Heart left ventricle (tissue), 16 donors: ENCODE results near the gene TSHZ1. TPM values are rescaled to one million over a fixed set of nuclear protein-coding genes. Genes with fewer than 3 reads are reported as not detected.
A peak's percentile ranks its signal among the peaks of the same experiment; 100 is the strongest.

Experiments used
- ATAC-seq, 4 donors: fragments of 200-7000 bp; cut with Tn5 transposase; one replicate each; pipeline ENCODE4 v1.9.1; 2020 to 2022; ENCODE audit warnings: moderate library complexity in 4 of 4, mild to moderate bottlenecking in 3 of 4, moderate number of reproducible peaks in 1 of 4
- DNase-seq, 5 donors: peaks; one replicate each; pipeline ENCODE4 v3.0.0-alpha.2; 2020
- H3K27ac ChIP-seq, 12 donors: fragments of 200-600 bp; sonication (generic) in 4 of 12; one replicate each; pipeline versions ENCODE4 v1.5.0 to v1.8.0; 2016 to 2022; ENCODE audit warnings: mild to moderate bottlenecking in 2 of 12
- H3K27me3 ChIP-seq, 9 donors: fragments of 200-600 bp; sonication (generic) in 2 of 9; one replicate each; pipeline versions ENCODE4 v1.5.1 to v1.8.0; 2016 to 2022; ENCODE audit warnings: mild to moderate bottlenecking in 3 of 9
- H3K36me3 ChIP-seq, 9 donors: fragments of 200-600 bp; sonication (generic) in 2 of 9; one replicate each; pipeline versions ENCODE4 v1.5.0 to v1.8.0; 2018 to 2022; ENCODE audit warnings: mild to moderate bottlenecking in 2 of 9
- H3K4me1 ChIP-seq, 12 donors: fragments of 200-600 bp; sonication (generic) in 4 of 12; one replicate each; pipeline versions ENCODE4 v1.5.0 to v1.8.0; 2016 to 2022; ENCODE audit warnings: mild to moderate bottlenecking in 3 of 12
- H3K4me3 ChIP-seq, 12 donors: fragments of 200-600 bp; sonication (generic) in 4 of 12; one replicate each; pipeline versions ENCODE4 v1.5.0 to v1.8.0; 2017 to 2022; ENCODE audit warnings: mild to moderate bottlenecking in 9 of 12, moderate library complexity in 4 of 12
- H3K9me3 ChIP-seq, 12 donors: fragments of 200-600 bp; sonication (generic) in 4 of 12; one replicate each; pipeline versions ENCODE4 v1.5.0 to v1.8.0; 2016 to 2022; ENCODE audit warnings: mild to moderate bottlenecking in 1 of 12
- POLR2A ChIP-seq, 2 donors: fragments of 450-650 bp; IDR thresholded peaks; one replicate each; pipeline ENCODE4 v1.6.1; 2017; ENCODE audit warnings: antibody characterized with exemption in 2 of 2, mild to moderate bottlenecking in 2 of 2, moderate library complexity in 2 of 2
- WGBS, 4 donors: extraction: QIAGEN DNeasy Blood & Tissue Kit in 2 of 4; methylation state at CpG; one replicate each; pipeline versions ENCODE4 v1.1.5 to v1.1.7; 2013 to 2018; 5-methylcytosine and 5-hydroxymethylcytosine counted together
- intact Hi-C, 10 donors: fragments of 100-400 bp; cut with DNase I; formaldehyde crosslinking; loops; one replicate each; pipeline versions ENCODE4 v1.11.1 to v1.14.2; 2022
- polyA plus RNA-seq, 2 donors: library from polyadenylated mRNA; stranded (reverse); fragments of 200-250 nt; gene quantifications; one replicate each; pipeline ENCODE4 v1.2.3, GENCODE V29; 2013
- total RNA-seq, 9 donors: library from RNA; depleted of rRNA in 2 of 9; stranded (reverse); fragments of >200 nt in 2 of 9; fragmentation: NEBNext Ultra II Directional in 3 of 9; extraction: Animal tissue kit (Norgen Biotek cat#: 25700) in 3 of 9; gene quantifications; one replicate each; pipeline versions ENCODE4 v1.1.0 to v1.2.4, GENCODE V29; 2016 to 2023
- TF ChIP-seq, protein P1 (sequence below), 12 donors: fragments of 200-600 bp; sonication (generic) in 4 of 12; IDR thresholded peaks; one replicate each; pipeline versions ENCODE4 v1.5.0 to v1.8.0; 2018 to 2022; ENCODE audit warnings: antibody characterized with exemption in 12 of 12, mild to moderate bottlenecking in 5 of 12
- donor health status: ischemic (EF 13 %, LVEDD 7.1; RV severe dilation, severe dysfunction).
- donor health status: healthy with polysubstance abuse.
- donor health status: DM: no; HTN: yes; CAD: no.
- donor health status: DM: no; HTN: no; CAD: no.
- donor health status: ischemic (EF 25% LVEDD 6.9; RV normal size, moderate dysfunction).
- donor health status: ischemic (EF 25% LVEDD 5.7; RV mildly dilated, moderate dysfunction).
- donor health status: healthy.
- donor health status: DM: yes; HTN: yes; CAD: no.
- donor health status: ischemic (EF 35%, LVEDD 5.7; RV mildly dilated, moderate dysfunction).
- donor health status: nonischemic (EF 11% LVEDD 7.7; RV severe dilation, severe dysfunction).
- donor health status: DM: yes; HTN: yes; CAD: no.
- donor health status: PGD.
- donor health status: ischemic (EF 29% LVEDD 5.4; RV normal size, mild dysfunction).
- donor health status: nonischemic (EF 23%, LVEDD 6.1; RV moderate dilation, normal function).

Gene TSHZ1
- total and polyA plus RNA-seq, 11 donors = 7.5 to 27.9 (median 19.2) TPM

DNA sequence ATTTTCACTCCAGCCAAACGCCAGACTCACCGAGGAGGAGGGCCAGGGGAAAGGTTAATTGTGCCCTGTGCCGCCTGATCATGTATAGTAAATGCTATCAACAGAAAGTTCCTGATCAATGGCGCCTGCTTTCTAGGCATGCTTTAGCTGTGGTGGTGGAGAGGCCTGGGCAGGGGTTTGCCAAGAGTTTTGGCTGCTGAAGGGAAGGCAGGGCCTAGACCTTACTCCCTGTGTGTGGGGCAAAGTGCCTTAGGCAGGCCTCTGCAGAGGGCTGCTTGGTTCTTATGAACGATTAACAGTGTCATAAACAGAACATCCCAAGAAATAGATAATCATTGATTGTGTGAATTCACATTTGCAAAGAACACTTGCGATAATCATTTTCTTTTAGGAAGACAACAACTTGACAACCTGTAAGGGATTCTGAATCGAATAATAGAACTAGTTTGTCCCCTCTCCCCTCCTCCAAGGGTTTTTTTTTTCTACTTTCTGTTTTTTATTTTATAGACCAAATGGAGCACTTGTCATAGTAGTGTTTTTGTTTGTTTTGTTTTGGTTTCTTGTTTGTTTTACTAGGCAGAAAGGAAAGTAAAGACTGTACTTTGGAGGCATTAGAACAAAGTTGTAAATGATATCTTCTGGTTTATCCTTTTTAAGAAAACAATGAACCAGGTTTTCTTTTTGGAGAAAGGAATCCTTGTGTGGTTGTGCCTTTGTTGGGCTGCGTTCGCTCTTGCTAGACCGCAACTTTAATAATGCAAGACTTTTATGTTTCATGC, 6.5 kb downstream of the TSHZ1 start:
- H3K4me3 ChIP-seq = no peak overlapping the region
- peak overlapping the region in 11 of 12 donors; percentile 6 to 91 (median 37) for H3K27ac ChIP-seq
- 87 to 95% (median 90%) methylated on average over 10 of the region's 10 CpGs for WGBS, 4 donors
- intact Hi-C loops = loop anchor here in 2 of 10 donors (5.0 to 10.0 kb wide), 2 partner anchors 50 to 172 kb away; no protein-coding TSS in a partner anchor
- H3K36me3 ChIP-seq = no peaks in the 10 kb centered on the region
- no peak for DNase-seq
- H3K4me1 ChIP-seq = peaks cover 22 to 94% (median 82%) of the 10 kb centered on the region in 12 donors
- H3K9me3 ChIP-seq = no peaks in the 10 kb centered on the region
- H3K27me3 ChIP-seq = no peaks in the 10 kb centered on the region
- TF ChIP-seq, protein P1, sequence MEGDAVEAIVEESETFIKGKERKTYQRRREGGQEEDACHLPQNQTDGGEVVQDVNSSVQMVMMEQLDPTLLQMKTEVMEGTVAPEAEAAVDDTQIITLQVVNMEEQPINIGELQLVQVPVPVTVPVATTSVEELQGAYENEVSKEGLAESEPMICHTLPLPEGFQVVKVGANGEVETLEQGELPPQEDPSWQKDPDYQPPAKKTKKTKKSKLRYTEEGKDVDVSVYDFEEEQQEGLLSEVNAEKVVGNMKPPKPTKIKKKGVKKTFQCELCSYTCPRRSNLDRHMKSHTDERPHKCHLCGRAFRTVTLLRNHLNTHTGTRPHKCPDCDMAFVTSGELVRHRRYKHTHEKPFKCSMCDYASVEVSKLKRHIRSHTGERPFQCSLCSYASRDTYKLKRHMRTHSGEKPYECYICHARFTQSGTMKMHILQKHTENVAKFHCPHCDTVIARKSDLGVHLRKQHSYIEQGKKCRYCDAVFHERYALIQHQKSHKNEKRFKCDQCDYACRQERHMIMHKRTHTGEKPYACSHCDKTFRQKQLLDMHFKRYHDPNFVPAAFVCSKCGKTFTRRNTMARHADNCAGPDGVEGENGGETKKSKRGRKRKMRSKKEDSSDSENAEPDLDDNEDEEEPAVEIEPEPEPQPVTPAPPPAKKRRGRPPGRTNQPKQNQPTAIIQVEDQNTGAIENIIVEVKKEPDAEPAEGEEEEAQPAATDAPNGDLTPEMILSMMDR (IDR thresholded peaks at IDR 0.05) = no peak
- no peak for TF ChIP-seq POLR2A (IDR thresholded peaks at IDR 0.05)
- peak in 2 of 4 donors; percentile 38 to 41 for ATAC-seq

DNA sequence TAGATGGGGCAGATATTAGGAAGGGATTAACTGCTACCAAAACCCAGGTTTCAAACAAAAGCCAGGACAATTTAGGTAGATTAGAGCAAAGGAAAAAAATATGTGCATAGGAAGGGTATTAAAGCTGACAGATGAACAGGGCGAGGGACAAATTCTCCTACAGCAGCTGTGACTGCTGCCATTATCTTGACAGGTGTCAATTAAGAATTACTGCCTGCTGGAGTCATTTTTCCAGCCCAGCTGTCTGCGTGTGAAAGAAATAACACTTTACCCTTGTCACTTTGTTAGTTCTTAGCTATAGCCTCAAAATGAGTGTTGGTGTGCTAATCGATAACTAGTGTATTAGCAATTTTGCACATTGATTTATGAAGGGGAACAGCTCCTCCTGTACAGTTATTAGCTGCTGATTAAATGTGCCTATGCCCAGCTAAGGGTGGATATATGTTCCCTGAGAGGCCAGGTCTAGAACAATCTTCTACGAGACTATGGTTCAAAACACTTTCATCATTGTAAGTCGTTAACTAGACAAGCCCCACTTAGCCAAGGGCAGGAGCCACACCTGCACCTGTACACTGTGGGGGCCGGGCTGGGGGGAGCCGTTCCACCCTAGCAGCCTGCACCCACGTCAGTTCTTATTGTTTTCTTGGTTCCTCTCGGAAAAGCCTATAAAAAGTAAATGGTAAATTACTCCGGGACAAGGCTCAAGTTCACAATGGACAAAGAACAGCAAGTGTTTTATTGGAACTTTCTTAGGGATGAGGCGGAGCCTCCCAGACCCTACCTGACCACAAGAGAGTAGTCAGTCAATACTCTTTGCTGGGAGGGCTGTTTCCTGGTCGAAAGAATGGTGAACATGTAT, 7.7 kb downstream of the TSHZ1 start:
- H3K36me3 ChIP-seq = no peaks in the 10 kb centered on the region
- peak in 2 of 4 donors; percentile 32 to 72 for ATAC-seq

DNA sequence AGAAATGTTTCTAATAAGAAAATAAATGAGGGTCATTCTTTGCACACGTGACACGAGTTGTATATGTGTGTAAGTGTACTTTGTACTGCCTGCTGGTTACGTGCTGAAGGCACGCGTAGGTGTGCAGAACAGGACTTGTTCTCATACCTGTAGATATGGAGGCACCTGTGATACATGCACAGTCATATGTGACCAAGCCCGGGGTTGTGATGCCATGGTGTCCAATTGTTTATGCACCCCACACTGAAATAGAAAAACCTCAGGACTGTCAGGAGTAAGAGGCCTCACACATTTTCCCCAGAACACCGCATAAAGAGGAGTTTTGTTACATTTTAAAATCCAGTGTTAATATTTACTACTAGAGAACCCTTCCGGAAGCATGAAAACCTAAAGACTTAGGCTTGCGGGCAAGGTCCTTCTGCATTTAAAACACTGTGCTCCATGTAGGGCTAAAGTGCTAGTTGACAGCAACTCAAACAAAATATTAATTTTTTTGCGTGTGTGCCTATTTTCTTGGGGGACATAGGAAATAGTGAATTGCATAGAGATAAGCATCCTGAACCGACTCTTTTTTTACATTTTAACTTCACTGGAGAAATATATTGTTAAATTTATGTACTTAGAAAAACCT, 9.3 kb downstream of the TSHZ1 start:
- Histone ChIP-seq H3K4me3 (no peak overlapping the region), H3K4me1 (peaks cover 15 to 85% (median 66%) of the 10 kb centered on the region in 12 donors), H3K27ac (peak overlapping the region in 4 of 12 donors; percentile 2 to 66 (median 44)), H3K9me3 (no peaks in the 10 kb centered on the region), H3K36me3 (no peaks in the 10 kb centered on the region), H3K27me3 (no peaks in the 10 kb centered on the region)
- no peak for ATAC-seq
- DNase-seq = no peak
- intact Hi-C loops = loop anchor here in 2 of 10 donors (5.0 to 10.0 kb wide), 2 partner anchors 47 to 175 kb away; no protein-coding TSS in a partner anchor
- no peak for TF ChIP-seq POLR2A (IDR thresholded peaks at IDR 0.05)
- TF ChIP-seq, protein P1 (IDR thresholded peaks at IDR 0.05) = no peak
- 84 to 91% (median 87%) methylated on average over 11 of the region's 11 CpGs for WGBS, 4 donors

More for the DNA sequence above, 7.7 kb downstream of the TSHZ1 start:
- intact Hi-C loops = loop anchor here in 2 of 10 donors (5.0 to 10.0 kb wide), 2 partner anchors 49 to 173 kb away; no protein-coding TSS in a partner anchor
- 62 to 73% (median 65%) methylated on average over 12 of the region's 12 CpGs for WGBS, 4 donors
- no peak for DNase-seq
- Histone ChIP-seq H3K9me3 (no peaks in the 10 kb centered on the region), H3K4me3 (no peak overlapping the region), H3K27ac (peak overlapping the region in 10 of 12 donors; percentile 1 to 69 (median 28)), H3K4me1 (peaks cover 22 to 94% (median 80%) of the 10 kb centered on the region in 12 donors), H3K27me3 (no peaks in the 10 kb centered on the region)
- no peak for TF ChIP-seq POLR2A (IDR thresholded peaks at IDR 0.05)
- TF ChIP-seq, protein P1 (IDR thresholded peaks at IDR 0.05) = no peak
